H1 (cell line): ENCODE results near the gene LIPE. TPM values are rescaled to one million over a fixed set of nuclear protein-coding genes. Genes with fewer than 3 reads are reported as not detected.

ENCODE experiments used
- CTCF ChIA-PET: fragments of 300-600 bp; sonication (Branson Sonifier 250); formaldehyde crosslinking; loops from one replicate; lab custom pipeline; 2021; ENCODE audit not compliant: partially characterized antibody; lab: Charles Lee
- POLR2A ChIA-PET: fragments of 300-600 bp; sonication (Branson Sonifier 250); formaldehyde crosslinking; loops from one replicate; lab custom pipeline; 2021; ENCODE audit warnings: inconsistent platforms; ENCODE audit not compliant: partially characterized antibody; lab: Charles Lee
- DNase-seq, 2 experiments: peaks; one replicate each; pipeline versions ENCODE4 v3.0.0 to v3.0.0-alpha.2; 2010 to 2022; ENCODE audit warnings: low spot score in 2 of 2, low read depth in 1 of 2, mixed read lengths in 1 of 2
- FAIRE-seq: peaks from 2 replicates; lab custom pipeline; 2011; peaks lifted over from hg19 to GRCh38; lab: Jason Lieb, UNC
- H2AFZ ChIP-seq: 2 replicates; pipeline ENCODE4 v1.8.1; 2012; ENCODE audit warnings: low read length, inconsistent platforms
- H2AK5ac ChIP-seq: 2 replicates; pipeline ENCODE4 v1.6.1; 2013; ENCODE audit warnings: low read depth, low read length
- H2BK120ac ChIP-seq: replicated peaks from 2 replicates; pipeline ENCODE3; 2013; ENCODE audit warnings: low read depth, low read length, inconsistent platforms
- H2BK12ac ChIP-seq: 2 replicates; pipeline ENCODE4 v1.6.1; 2013; ENCODE audit warnings: low read depth, low read length
- H2BK15ac ChIP-seq: 2 replicates; pipeline ENCODE4 v1.6.1; 2013; ENCODE audit warnings: low read length
- H2BK20ac ChIP-seq: 2 replicates; pipeline ENCODE4 v1.6.1; 2013; ENCODE audit warnings: low read length
- H2BK5ac ChIP-seq: 2 replicates; pipeline ENCODE4 v1.6.1; 2013; ENCODE audit warnings: low read depth, low read length
- H3K14ac ChIP-seq: 2 replicates; pipeline ENCODE4 v1.6.1; 2013; ENCODE audit warnings: inconsistent platforms; ENCODE audit not compliant: insufficient read length
- H3K18ac ChIP-seq: 2 replicates; pipeline ENCODE4 v1.6.1; 2013; ENCODE audit warnings: low read length; ENCODE audit errors: extremely low read depth
- H3K23ac ChIP-seq: 2 replicates; pipeline ENCODE4 v1.6.1; 2013; ENCODE audit warnings: inconsistent platforms; ENCODE audit not compliant: insufficient read length
- H3K23me2 ChIP-seq: 2 replicates; pipeline ENCODE4 v1.6.1; 2013; ENCODE audit warnings: low read depth, low read length
- H3K27ac ChIP-seq: 2 replicates; pipeline ENCODE4 v1.6.1; 2011; ENCODE audit warnings: low read depth, low read length, inconsistent platforms
- H3K27me3 ChIP-seq, 4 experiments: replicated peaks in 1 of 4; 1 replicate in 1 of 4; 2 replicates in 3 of 4; pipeline versions ENCODE4 v1.6.1 to v1.8.1; 2011 to 2013; ENCODE audit warnings: low read length in 3 of 4, mild to moderate bottlenecking in 3 of 4, inconsistent platforms in 2 of 4, mixed read lengths in 2 of 4, moderate library complexity in 1 of 4; ENCODE audit not compliant: control insufficient read depth in 3 of 4, insufficient read depth in 3 of 4; ENCODE audit errors: extremely low read depth in 1 of 4
- H3K36me3 ChIP-seq, 4 experiments: 2 replicates each; pipeline versions ENCODE4 v1.6.1 to v1.8.1; 2011 to 2013; ENCODE audit warnings: mild to moderate bottlenecking in 4 of 4, low read length in 3 of 4, moderate library complexity in 2 of 4, control low read depth in 1 of 4, inconsistent platforms in 1 of 4; ENCODE audit not compliant: insufficient read depth in 4 of 4, control insufficient read depth in 2 of 4
- H3K4ac ChIP-seq: replicated peaks from 2 replicates; pipeline ENCODE3; 2013; ENCODE audit warnings: low read length, low read depth, mixed read lengths, inconsistent platforms; ENCODE audit not compliant: insufficient read length
- H3K4me1 ChIP-seq, 4 experiments: replicated peaks in 1 of 4; 1 replicate in 1 of 4; 2 replicates in 3 of 4; pipeline versions ENCODE4 v1.6.1 to v1.8.1; 2011 to 2013; ENCODE audit warnings: low read length in 3 of 4, inconsistent platforms in 2 of 4, mixed read lengths in 1 of 4; ENCODE audit not compliant: insufficient read depth in 4 of 4, control insufficient read depth in 3 of 4
- H3K4me2 ChIP-seq, 2 experiments: 2 replicates each; pipeline versions ENCODE4 v1.6.1 to v1.8.1; 2011 to 2013; ENCODE audit warnings: low read depth in 2 of 2, low read length in 2 of 2, control low read depth in 1 of 2, inconsistent platforms in 1 of 2, mild to moderate bottlenecking in 1 of 2; ENCODE audit not compliant: insufficient read depth in 1 of 2
- H3K4me3 ChIP-seq, 4 experiments: fragments of 200-600, 300-600 bp in 1 of 4; sonication (generic), shearing (Covaris generic), sonication (Bioruptor Twin) in 1 of 4; 2 replicates each; pipeline versions ENCODE4 v1.5.1 to v1.8.1; 2011 to 2016; ENCODE audit warnings: low read length in 4 of 4, low read depth in 3 of 4, control low read depth in 2 of 4, inconsistent platforms in 2 of 4, mild to moderate bottlenecking in 2 of 4, mixed read lengths in 1 of 4, moderate library complexity in 1 of 4; ENCODE audit not compliant: insufficient read depth in 2 of 4; ENCODE audit errors: extremely low read depth in 1 of 4
- H3K56ac ChIP-seq: replicated peaks from 2 replicates; pipeline ENCODE3; 2013; ENCODE audit warnings: low read depth, mild to moderate bottlenecking, mixed read lengths, low read length, inconsistent platforms; ENCODE audit not compliant: insufficient read length
- H3K79me1 ChIP-seq: 2 replicates; pipeline ENCODE4 v1.6.1; 2013; ENCODE audit warnings: low read depth, low read length, control low read depth
- H3K79me2 ChIP-seq, 2 experiments: 2 replicates each; pipeline versions ENCODE4 v1.6.1 to v1.8.1; 2012 to 2013; ENCODE audit warnings: low read length in 2 of 2, mild to moderate bottlenecking in 2 of 2, inconsistent platforms in 1 of 2; ENCODE audit not compliant: insufficient read depth in 2 of 2, control insufficient read depth in 1 of 2
- H3K9ac ChIP-seq, 4 experiments: replicated peaks in 1 of 4; 1 replicate in 1 of 4; 2 replicates in 3 of 4; pipeline versions ENCODE4 v1.6.1 to v1.8.1; 2011 to 2013; ENCODE audit warnings: low read depth in 3 of 4, low read length in 3 of 4, control low read depth in 2 of 4, mild to moderate bottlenecking in 2 of 4, moderate library complexity in 2 of 4, inconsistent platforms in 1 of 4; ENCODE audit errors: extremely low read depth in 1 of 4
- H3K9me3 ChIP-seq, 2 experiments: 2 replicates each; pipeline versions ENCODE4 v1.6.1 to v1.8.1; 2012 to 2013; ENCODE audit warnings: mild to moderate bottlenecking in 2 of 2, moderate library complexity in 2 of 2, control low read depth in 1 of 2, inconsistent platforms in 1 of 2, low read depth in 1 of 2, low read length in 1 of 2, mixed read lengths in 1 of 2; ENCODE audit not compliant: insufficient read depth in 2 of 2
- H4K20me1 ChIP-seq, 2 experiments: replicated peaks in 1 of 2; 2 replicates each; pipeline versions ENCODE3 to v1.8.1; 2011 to 2013; ENCODE audit warnings: inconsistent platforms in 2 of 2, low read length in 2 of 2, mild to moderate bottlenecking in 1 of 2; ENCODE audit not compliant: insufficient read depth in 2 of 2, control insufficient read depth in 1 of 2
- H4K5ac ChIP-seq: 2 replicates; pipeline ENCODE4 v1.6.1; 2013; ENCODE audit warnings: low read length, low read depth, mixed read lengths, inconsistent platforms; ENCODE audit not compliant: insufficient read length
- H4K8ac ChIP-seq: 2 replicates; pipeline ENCODE4 v1.8.0; 2013; ENCODE audit warnings: mild to moderate bottlenecking, moderate library complexity, low read length, inconsistent platforms; ENCODE audit not compliant: insufficient read depth; ENCODE audit errors: extremely low read depth
- H4K91ac ChIP-seq: replicated peaks from 2 replicates; pipeline ENCODE3; 2013; ENCODE audit warnings: low read length, mixed read lengths, inconsistent platforms; ENCODE audit not compliant: insufficient read length
- BCL11A ChIP-seq, 2 experiments: IDR thresholded peaks; one replicate each; pipeline ENCODE4 v1.6.1; 2011; ENCODE audit warnings: low read depth in 2 of 2, low read length in 2 of 2, mild to moderate bottlenecking in 2 of 2
- HDAC6 ChIP-seq: IDR thresholded peaks from one replicate; pipeline ENCODE4 v1.7.1; 2012; ENCODE audit warnings: low read depth, mild to moderate bottlenecking, inconsistent platforms, low read length, moderate library complexity
- NRF1 ChIP-seq: IDR thresholded peaks from 2 replicates; pipeline ENCODE4 v1.6.1; 2011; ENCODE audit warnings: mild to moderate bottlenecking, low read depth, low read length, improper control_type of control experiment
- WGBS, 2 experiments: shearing (Covaris generic) in 1 of 2; methylation state at CpG; one replicate each; pipeline versions ENCODE4 v1.1.6 to v1.1.7; 2013 to 2015; ENCODE audit warnings: low lambda C conversion rate in 2 of 2, mixed read lengths in 2 of 2, inconsistent platforms in 1 of 2, low coverage in 1 of 2, missing lambda C conversion rate in 1 of 2; ENCODE audit not compliant: insufficient replicate concordance in 2 of 2, insufficient coverage in 1 of 2, insufficient read length in 1 of 2; ENCODE audit errors: extremely low coverage in 1 of 2, missing lambda C conversion rate in 1 of 2; 5-methylcytosine and 5-hydroxymethylcytosine counted together
- polyA plus RNA-seq, 7 experiments: library from polyadenylated mRNA; depleted of rRNA in 3 of 7; stranded (reverse) in 5 of 7; unstranded in 2 of 7; fragments of >200 nt in 5 of 7; fragments of 200-250 nt in 2 of 7; gene quantifications; 1 replicate in 5 of 7; 2 replicates in 1 of 7; 4 replicates in 1 of 7; pipeline versions ENCODE4 v1.2.1 to v1.2.3, GENCODE V29; 2011 to 2013; ENCODE audit warnings: missing spikeins in 2 of 7, mixed read lengths in 2 of 7
- total RNA-seq: library from RNA; stranded (reverse); fragmentation: NEBNext Ultra II Directional; extraction: Animal tissue kit (Norgen Biotek cat#: 25700); gene quantifications from 2 replicates; pipeline ENCODE4 v1.2.1, GENCODE V29; 2021

Gene LIPE
- total and polyA plus RNA-seq, 2 of the 8 experiments (the other 6 are each of a cell fraction or from before 2014, with no cell fraction given) = 8.7 to 15.9 TPM

DNA sequence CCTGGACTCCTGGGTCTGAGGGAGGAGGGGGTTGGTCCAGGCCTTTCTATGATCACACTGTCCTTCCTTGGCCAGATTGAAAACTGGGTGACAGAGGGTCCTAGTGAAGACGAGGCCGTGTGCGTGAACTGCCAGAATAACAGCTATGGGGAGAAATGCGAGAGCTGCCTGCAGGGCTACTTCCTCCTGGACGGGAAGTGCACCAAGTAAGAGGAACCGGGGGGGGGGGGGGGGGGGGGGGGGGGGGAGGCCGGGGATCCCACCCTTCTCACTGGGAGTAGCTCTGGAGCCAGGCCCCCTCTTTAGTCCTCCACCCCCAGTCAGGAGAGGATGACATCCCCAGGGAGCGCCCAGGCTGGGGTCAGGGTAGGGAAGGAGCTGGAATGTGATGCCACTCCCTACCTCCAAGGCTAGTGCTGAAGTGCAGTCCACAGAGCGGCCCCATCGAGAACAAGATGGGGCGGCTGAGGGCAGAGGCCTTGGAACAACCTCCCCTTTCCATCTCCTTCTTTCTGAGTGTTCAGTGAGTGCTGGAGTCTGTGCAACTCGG lies 56.5 kb downstream of the LIPE start:
- Histone ChIP-seq H3K56ac (no peak overlapping the region), H3K27ac (no peak overlapping the region; the same call in 1 of the 2 replicates), H2BK5ac (peak overlapping the region; percentile 84; the same call in 1 of the 2 replicates), H2BK20ac (peak overlapping the region; percentile 97), H2AFZ (no peak overlapping the region), H3K23ac (no peak overlapping the region), H4K20me1 (no peaks in the 10 kb centered on the region), H4K8ac (peak overlapping the region; percentile 71; the same call in 1 of the 2 replicates), H3K79me1 (no peaks in the 10 kb centered on the region; the same call in 1 of the 2 replicates), H3K4ac (peak overlapping the region; percentile 89), H3K27me3 (no peaks in the 10 kb centered on the region), H4K5ac (peak overlapping the region; percentile 69), H3K14ac (no peak overlapping the region), H3K79me2 (no peaks in the 10 kb centered on the region), H3K36me3 (peaks cover 0 to 5% (median 0%) of the 10 kb centered on the region in 4 experiments; a peak in 3 of 8 replicates), H3K4me2 (peak overlapping the region; percentile 21 to 49), H3K4me3 (peak overlapping the region in 1 of 4 experiments; percentile 28; a peak in 1 of 8 replicates), H3K4me1 (peaks cover 7 to 29% (median 22%) of the 10 kb centered on the region in 4 experiments), H3K18ac (peak overlapping the region; percentile 93), H2BK12ac (peak overlapping the region; percentile 89; the same call in 1 of the 2 replicates), H3K23me2 (no peaks in the 10 kb centered on the region; the same call in 1 of the 2 replicates), H2BK120ac (peak overlapping the region; percentile 94), H4K91ac (peak overlapping the region; percentile 98), H2BK15ac (peak overlapping the region; percentile 32), H3K9ac (no peak overlapping the region), H2AK5ac (peak overlapping the region; percentile 99; the same call in 1 of the 2 replicates), H3K9me3 (no peaks in the 10 kb centered on the region)
- ChIA-PET CTCF (interaction anchor here (0.8 to 2.5 kb wide), 17 partner anchors 9 to 127 kb away, joined by 3 to 19 read pairs (median 4); no protein-coding TSS in a partner anchor), POLR2A (interaction anchor here (0.6 to 4.0 kb wide), 14 partner anchors 10 to 256 kb away, joined by 3 to 43 read pairs (median 4); partner anchors contain the start of gene GSK3A)
- WGBS, 2 experiments = 53% methylated on average over 8 of the region's 12 CpGs; no CpG with 5 or more reads in 1 of the 2 experiments
- DNase-seq (no peak), FAIRE-seq (no peak)
- TF ChIP-seq HDAC6 = no peak
- TF ChIP-seq BCL11A (IDR thresholded peaks at IDR 0.05; ENCODE audit: low read depth in 2 of 2, low read length in 2 of 2) = no peak
- no peak for TF ChIP-seq NRF1
